Measurements from ENCODE around the gene DEUP1.

- TF ChIP-seq CTCF (IDR thresholded peaks at IDR 0.05): no peak
- no peak for TF ChIP-seq POLR2A (IDR thresholded peaks at IDR 0.05)
Observed at GRCh38 chr11:93481279-93481678, 150.7 kb downstream of the DEUP1 start.
